ENCODE results near the gene ERICH2.
A peak's percentile ranks its signal among the peaks of the same experiment; 100 is the strongest.

DNA sequence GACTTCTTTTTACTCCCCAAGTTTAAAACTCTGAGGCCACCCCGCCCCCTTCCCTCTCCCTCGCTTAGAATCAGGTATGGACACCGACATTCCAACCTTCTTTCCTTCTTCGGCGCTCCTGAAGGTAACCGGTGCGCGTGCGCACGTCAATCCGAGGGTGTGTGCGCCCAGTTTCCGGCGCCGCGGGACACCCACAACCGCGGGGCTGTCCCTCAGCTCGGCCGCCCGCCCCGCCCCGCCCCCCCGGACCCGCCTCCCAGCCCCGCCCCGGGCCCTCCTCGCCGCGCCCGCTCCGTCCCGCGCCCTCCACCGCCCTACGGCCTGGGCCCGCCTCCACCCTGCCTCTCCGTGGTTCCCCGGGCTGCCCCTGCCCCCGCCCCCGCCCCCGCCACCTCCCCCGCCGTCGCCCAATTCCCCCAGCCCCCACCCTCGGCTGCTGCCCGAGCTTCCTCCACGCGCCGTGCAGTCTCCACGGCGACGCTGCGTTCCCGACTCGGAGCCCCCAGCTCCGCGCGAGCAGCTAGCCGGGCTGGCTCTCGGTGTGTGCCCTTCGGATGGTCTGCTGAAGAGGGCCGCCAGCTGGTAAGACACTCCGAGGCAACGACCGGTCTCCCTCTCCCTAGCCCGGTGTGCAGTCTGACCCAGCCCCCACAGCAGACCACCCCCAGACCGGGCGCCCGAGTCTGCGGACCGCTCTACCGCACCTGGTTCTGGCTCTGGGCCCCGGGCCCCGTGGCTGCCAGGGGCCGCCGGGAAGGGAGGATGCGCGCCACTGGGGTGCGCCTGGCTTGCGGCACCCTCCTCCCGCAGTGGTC lies 635 bp downstream of the ERICH2 start:
- TF ChIP-seq, protein P1, sequence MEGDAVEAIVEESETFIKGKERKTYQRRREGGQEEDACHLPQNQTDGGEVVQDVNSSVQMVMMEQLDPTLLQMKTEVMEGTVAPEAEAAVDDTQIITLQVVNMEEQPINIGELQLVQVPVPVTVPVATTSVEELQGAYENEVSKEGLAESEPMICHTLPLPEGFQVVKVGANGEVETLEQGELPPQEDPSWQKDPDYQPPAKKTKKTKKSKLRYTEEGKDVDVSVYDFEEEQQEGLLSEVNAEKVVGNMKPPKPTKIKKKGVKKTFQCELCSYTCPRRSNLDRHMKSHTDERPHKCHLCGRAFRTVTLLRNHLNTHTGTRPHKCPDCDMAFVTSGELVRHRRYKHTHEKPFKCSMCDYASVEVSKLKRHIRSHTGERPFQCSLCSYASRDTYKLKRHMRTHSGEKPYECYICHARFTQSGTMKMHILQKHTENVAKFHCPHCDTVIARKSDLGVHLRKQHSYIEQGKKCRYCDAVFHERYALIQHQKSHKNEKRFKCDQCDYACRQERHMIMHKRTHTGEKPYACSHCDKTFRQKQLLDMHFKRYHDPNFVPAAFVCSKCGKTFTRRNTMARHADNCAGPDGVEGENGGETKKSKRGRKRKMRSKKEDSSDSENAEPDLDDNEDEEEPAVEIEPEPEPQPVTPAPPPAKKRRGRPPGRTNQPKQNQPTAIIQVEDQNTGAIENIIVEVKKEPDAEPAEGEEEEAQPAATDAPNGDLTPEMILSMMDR (IDR thresholded peaks at IDR 0.05; ENCODE audit: low read length), result 0 out of 2 replicates have a peak, but pooled peaks have one; percentile 8
- TF ChIP-seq EZH2 (IDR thresholded peaks at IDR 0.05; ENCODE audit: borderline replicate concordance, low read length), result no peak
